GM12878 (cell line): Measurements from ENCODE around the gene LSM2. TPM values are rescaled to one million over a fixed set of nuclear protein-coding genes. Genes with fewer than 3 reads are reported as not detected.

ENCODE experiments used
- ASH2L ChIP-seq: fragments of 300-600, 200-600 bp; sonication (generic); IDR thresholded peaks from 2 replicates; pipeline ENCODE4 v1.6.1; 2017; ENCODE audit warnings: low read depth, mild to moderate bottlenecking, borderline replicate concordance
- BCL11A ChIP-seq: IDR thresholded peaks from 2 replicates; pipeline ENCODE4 v1.6.1; 2011; ENCODE audit warnings: low read depth, low read length
- BRCA1 ChIP-seq: IDR thresholded peaks from 2 replicates; pipeline ENCODE4 v1.6.1; 2011; ENCODE audit warnings: low read depth, low read length, improper control_type of control experiment
- CEBPB ChIP-seq, 2 experiments: fragments of 150-350 bp in 1 of 2; IDR thresholded peaks; 2 replicates each; pipeline ENCODE4 v1.6.1; 2012 to 2014; ENCODE audit warnings: low read depth in 2 of 2, low read length in 2 of 2, borderline replicate concordance in 1 of 2, inconsistent platforms in 1 of 2
- CHD1 ChIP-seq: IDR thresholded peaks from 2 replicates; pipeline ENCODE4 v1.6.1; 2012; ENCODE audit warnings: low read depth, low read length, improper control_type of control experiment
- CTCF ChIP-seq, 3 experiments: IDR thresholded peaks in 2 of 3; conservative IDR thresholded peaks in 1 of 3; 2 replicates each; pipeline ENCODE4 v1.5.1; 2011; ENCODE audit warnings: low read depth in 3 of 3, low read length in 3 of 3, mild to moderate bottlenecking in 3 of 3, control low read depth in 2 of 3, moderate library complexity in 2 of 3, inconsistent platforms in 1 of 3, mixed read lengths in 1 of 3; ENCODE audit not compliant: control insufficient read depth in 2 of 3, insufficient read depth in 1 of 3; ENCODE audit errors: extremely low read depth in 1 of 3
- E2F8 ChIP-seq: fragments of 450-650 bp; IDR thresholded peaks from 2 replicates; pipeline ENCODE4 v1.6.1; 2018; ENCODE audit warnings: mild to moderate bottlenecking, low read depth, moderate library complexity; ENCODE audit not compliant: partially characterized antibody
- EED ChIP-seq: sonication (generic); IDR thresholded peaks from 2 replicates; pipeline ENCODE4 v1.6.1; 2016; ENCODE audit warnings: antibody characterized with exemption, low read depth
- FOS ChIP-seq: IDR thresholded peaks from 3 replicates; pipeline ENCODE4 v1.6.1; 2011; ENCODE audit warnings: borderline replicate concordance; ENCODE audit not compliant: insufficient read length; ENCODE audit errors: extremely low read depth
- IKZF2 ChIP-seq, 2 experiments: fragments of 450-650 bp; IDR thresholded peaks; 2 replicates each; pipeline ENCODE4 v1.6.1; 2017; ENCODE audit warnings: mild to moderate bottlenecking in 2 of 2, moderate library complexity in 2 of 2
- IRF3 ChIP-seq: fragments of 450-650 bp; IDR thresholded peaks from 2 replicates; pipeline ENCODE4 v1.6.1; 2014; ENCODE audit warnings: mild to moderate bottlenecking
- MLLT1 ChIP-seq: fragments of 450-650 bp; IDR thresholded peaks from 2 replicates; pipeline ENCODE4 v1.6.1; 2016; ENCODE audit warnings: mild to moderate bottlenecking
- MTA3 ChIP-seq: IDR thresholded peaks from 2 replicates; pipeline ENCODE4 v1.6.1; 2012; ENCODE audit warnings: low read length, inconsistent platforms, borderline replicate concordance
- MXI1 ChIP-seq: fragments of 150-350 bp; IDR thresholded peaks from 2 replicates; pipeline ENCODE4 v1.6.1; 2011; ENCODE audit warnings: low read depth, mild to moderate bottlenecking, inconsistent platforms, low read length, improper control_type of control experiment
- NFIC ChIP-seq: IDR thresholded peaks from 2 replicates; pipeline ENCODE4 v1.6.1; 2012; ENCODE audit warnings: low read depth, mild to moderate bottlenecking, inconsistent platforms, low read length, moderate library complexity
- NFYB ChIP-seq: IDR thresholded peaks from 2 replicates; pipeline ENCODE4 v1.6.1; 2011; ENCODE audit warnings: low read depth, mild to moderate bottlenecking, low read length, improper control_type of control experiment, moderate library complexity; ENCODE audit not compliant: insufficient read depth
- PML ChIP-seq: IDR thresholded peaks from 2 replicates; pipeline ENCODE4 v1.6.1; 2012; ENCODE audit warnings: low read length, inconsistent platforms
- RELA ChIP-seq: fragments of 450-650 bp; IDR thresholded peaks from 2 replicates; pipeline ENCODE4 v1.8.0; 2014; ENCODE audit warnings: borderline replicate concordance; ENCODE audit not compliant: partially characterized antibody
- SIN3A ChIP-seq: IDR thresholded peaks from 2 replicates; pipeline ENCODE4 v1.6.1; 2012; ENCODE audit warnings: low read depth, low read length, improper control_type of control experiment
- SIX5 ChIP-seq: IDR thresholded peaks from 2 replicates; pipeline ENCODE4 v1.6.1; 2011; ENCODE audit warnings: mild to moderate bottlenecking, low read depth, low read length, moderate library complexity; ENCODE audit not compliant: severe bottlenecking
- SMC3 ChIP-seq: IDR thresholded peaks from 2 replicates; pipeline ENCODE4 v1.6.1; 2011; ENCODE audit warnings: low read length, improper control_type of control experiment, borderline replicate concordance
- YBX1 ChIP-seq: fragments of 450-650 bp; IDR thresholded peaks from 2 replicates; pipeline ENCODE4 v1.6.1; 2016; ENCODE audit warnings: antibody characterized with exemption
- polyA plus RNA-seq, 11 experiments: library from polyadenylated mRNA; depleted of rRNA in 4 of 11; unstranded in 6 of 11; stranded (reverse) in 5 of 11; fragments of >200 nt; fragmentation: Nextera tagmentation in 4 of 11; fragmentation: Illumina TruSeq in 1 of 11; extraction: Ambion mirVana in 4 of 11; extraction: Trizol in 1 of 11; gene quantifications; 1 replicate in 1 of 11; 2 replicates in 10 of 11; pipeline versions ENCODE4 v1.2.1 to v1.2.3, GENCODE V29; 2011 to 2016; ENCODE audit warnings: inconsistent platforms in 2 of 11, missing spikeins in 2 of 11, low read depth in 1 of 11
- total RNA-seq, 4 experiments: library from RNA; depleted of rRNA in 3 of 4; stranded (reverse); fragments of >200 nt in 3 of 4; fragmentation: Illumina TruSeq in 1 of 4; extraction: Trizol in 1 of 4; gene quantifications; 2 replicates each; pipeline versions ENCODE4 v1.2.1 to v1.2.3, GENCODE V29; 2013 to 2021

LSM2 gene
- total and polyA plus RNA-seq, 10 of the 15 experiments (the other 5 are each of a cell fraction or from before 2014, with no cell fraction given), result 99.1 to 276 (median 153) TPM

- TF ChIP-seq CTCF (IDR thresholded peaks at IDR 0.05 in 2 of 3, conservative IDR thresholded peaks at IDR 0.05 in 1 of 3; ENCODE audit: control insufficient read depth in 2 of 3, extremely low read depth in 1 of 3, insufficient read depth in 1 of 3, low read depth in 3 of 3, low read length in 3 of 3), result peak; percentile 24 to 34 (median 24); a peak in 3 of 6 replicates
- peak; percentile 88 for TF ChIP-seq PML
- TF ChIP-seq SIN3A, result peak; percentile 33; the same call in 1 of the 2 replicates
- no peak for TF ChIP-seq NFYB
- TF ChIP-seq EED, result peak; percentile 34
- peak; percentile 38; the same call in 1 of the 2 replicates for TF ChIP-seq ASH2L
- TF ChIP-seq BRCA1, result no peak
- no peak for TF ChIP-seq SIX5
- no peak for TF ChIP-seq MTA3
- no peak for TF ChIP-seq FOS
- TF ChIP-seq MXI1, result no peak
- TF ChIP-seq YBX1, result no peak
- no peak for TF ChIP-seq IRF3
- peak; percentile 16 for TF ChIP-seq RELA
- peak; percentile 44; the same call in 1 of the 2 replicates for TF ChIP-seq MLLT1
- TF ChIP-seq CEBPB (IDR thresholded peaks at IDR 0.05; ENCODE audit: borderline replicate concordance in 1 of 2, low read depth in 2 of 2, low read length in 2 of 2), result no peak
- no peak for TF ChIP-seq NFIC
- TF ChIP-seq E2F8, result no peak
- peak; percentile 69 to 73 for TF ChIP-seq IKZF2 (IDR thresholded peaks at IDR 0.05)
- TF ChIP-seq BCL11A, result no peak
- TF ChIP-seq CHD1, result no peak
- no peak for TF ChIP-seq SMC3
These were observed at the start of gene LSM2 (continued) for GRCh38 chr6:31806470-31807272.
